ENCODE measurements around the gene CYB5RL. TPM values are rescaled to one million over a fixed set of nuclear protein-coding genes. Genes with fewer than 3 reads are reported as not detected.

Gene CYB5RL
- total RNA-seq, 4 donors from 2014 or later = 2.2 to 4.1 (median 3.0) TPM

GRCh38 chr1:54222711-54223110 is 22.9 kb upstream of the CYB5RL start:
- H3K27me3 ChIP-seq = no peaks in the 10 kb centered on the region
- 44 to 50% methylated on average over 2 to 3 of the region's 6 CpGs for WGBS, 2 donors (ENCODE audit: low coverage in 1 of 2)
- no peak overlapping the region for H3K27ac ChIP-seq
- H3K36me3 ChIP-seq = peaks cover 0 to 45% of the 10 kb centered on the region in 2 donors
- no peak for ATAC-seq
- peaks cover 0 to 46% (median 14%) of the 10 kb centered on the region in 3 donors for H3K4me1 ChIP-seq
- TF ChIP-seq POLR2A (IDR thresholded peaks at IDR 0.05) = no peak
- TF ChIP-seq POLR2AphosphoS5 (IDR thresholded peaks at IDR 0.05) = no peak
- TF ChIP-seq CTCF (IDR thresholded peaks at IDR 0.05) = no peak
- TF ChIP-seq EP300 (IDR thresholded peaks at IDR 0.05) = no peak
- no peak overlapping the region for H3K4me3 ChIP-seq
- no peaks in the 10 kb centered on the region for H3K9me3 ChIP-seq

- ATAC-seq = no peak
- H3K27me3 ChIP-seq = no peaks in the 10 kb centered on the region
- H3K4me3 ChIP-seq = no peak overlapping the region
- H3K4me1 ChIP-seq = peaks cover 0 to 38% (median 14%) of the 10 kb centered on the region in 3 donors
- no peaks in the 10 kb centered on the region for H3K9me3 ChIP-seq
- WGBS, 2 donors (ENCODE audit: low coverage in 1 of 2) = 73 to 88% methylated on average over 1 of the region's 7 CpGs
- TF ChIP-seq EP300 (IDR thresholded peaks at IDR 0.05) (no peak), CTCF (IDR thresholded peaks at IDR 0.05) (no peak), POLR2AphosphoS5 (IDR thresholded peaks at IDR 0.05) (no peak), POLR2A (IDR thresholded peaks at IDR 0.05) (no peak)
- peaks cover 0 to 45% of the 10 kb centered on the region in 2 donors for H3K36me3 ChIP-seq
- peak overlapping the region in 1 of 4 donors; percentile 69 for H3K27ac ChIP-seq
Observed at GRCh38 chr1:54221867-54222484, 22.1 kb upstream of the CYB5RL start.

GRCh38 chr1:54221113-54221834 is 21.4 kb upstream of the CYB5RL start:
- Histone ChIP-seq H3K27me3 (no peaks in the 10 kb centered on the region), H3K27ac (peak overlapping the region in 3 of 4 donors; percentile 65 to 73 (median 69)), H3K4me3 (no peak overlapping the region), H3K36me3 (peaks cover 0 to 51% of the 10 kb centered on the region in 2 donors), H3K4me1 (peaks cover 0 to 37% (median 14%) of the 10 kb centered on the region in 3 donors), H3K9me3 (no peaks in the 10 kb centered on the region)
- no peak for TF ChIP-seq CTCF (IDR thresholded peaks at IDR 0.05)
- no peak for TF ChIP-seq POLR2A (IDR thresholded peaks at IDR 0.05)
- no peak for TF ChIP-seq POLR2AphosphoS5 (IDR thresholded peaks at IDR 0.05)
- no peak for TF ChIP-seq EP300 (IDR thresholded peaks at IDR 0.05)
- no peak for ATAC-seq
- WGBS, 2 donors (ENCODE audit: low coverage in 1 of 2) = 78 to 87% methylated on average over 6 to 12 of the region's 12 CpGs

- Histone ChIP-seq H3K9me3 (no peaks in the 10 kb centered on the region), H3K27ac (peak overlapping the region; percentile 14 to 73 (median 67)), H3K27me3 (no peaks in the 10 kb centered on the region), H3K4me1 (peaks cover 0 to 37% (median 14%) of the 10 kb centered on the region in 3 donors), H3K4me3 (no peak overlapping the region), H3K36me3 (peaks cover 0 to 51% of the 10 kb centered on the region in 2 donors)
- WGBS, 2 donors (ENCODE audit: low coverage in 1 of 2) = 0 to 25% methylated on average over 1 to 2 of the region's 18 CpGs
- peak; percentile 65 for ATAC-seq
- TF ChIP-seq EP300 (IDR thresholded peaks at IDR 0.05) = no peak
- no peak for TF ChIP-seq CTCF (IDR thresholded peaks at IDR 0.05)
- TF ChIP-seq POLR2A (IDR thresholded peaks at IDR 0.05) = no peak
- no peak for TF ChIP-seq POLR2AphosphoS5 (IDR thresholded peaks at IDR 0.05)
Observed at GRCh38 chr1:54220004-54220811, 20.4 kb upstream of the CYB5RL start.
